ENCODE measurements around the gene CTNNA3.

CTNNA3 gene

GRCh38 chr10:66295602-66296001 lies 1400.4 kb downstream of the CTNNA3 start:
- DNase-seq (ENCODE audit: low read depth), result no peak
- TF ChIP-seq CTCF (conservative IDR thresholded peaks at IDR 0.05; ENCODE audit: low read depth, low read length), result no peak
- H3K4me3 ChIP-seq (ENCODE audit: low read length), result no peak overlapping the region

- no peak for TF ChIP-seq CTCF (conservative IDR thresholded peaks at IDR 0.05; ENCODE audit: low read depth, low read length)
- no peak for DNase-seq (ENCODE audit: low read depth)
- no peak overlapping the region for H3K4me3 ChIP-seq (ENCODE audit: low read length)
These were observed 1401.5 kb downstream of the CTNNA3 start for GRCh38 chr10:66294538-66294937.

- no peak for DNase-seq (ENCODE audit: low read depth)
- no peak overlapping the region for H3K4me3 ChIP-seq (ENCODE audit: low read length)
- no peak for TF ChIP-seq CTCF (conservative IDR thresholded peaks at IDR 0.05; ENCODE audit: low read depth, low read length)
These were observed 1403.1 kb downstream of the CTNNA3 start for GRCh38 chr10:66292922-66293321.

GRCh38 chr10:66292456-66292855 lies 1403.5 kb downstream of the CTNNA3 start:
- peak; percentile 55 for DNase-seq (ENCODE audit: low read depth)
- H3K4me3 ChIP-seq (ENCODE audit: low read length), result no peak overlapping the region
- TF ChIP-seq CTCF (conservative IDR thresholded peaks at IDR 0.05; ENCODE audit: low read depth, low read length), result no peak

GRCh38 chr10:66291133-66291532 lies 1404.9 kb downstream of the CTNNA3 start:
- H3K4me3 ChIP-seq (ENCODE audit: low read length), result no peak overlapping the region
- DNase-seq (ENCODE audit: low read depth), result no peak
- no peak for TF ChIP-seq CTCF (conservative IDR thresholded peaks at IDR 0.05; ENCODE audit: low read depth, low read length)

GRCh38 chr10:66284621-66285020 lies 1411.4 kb downstream of the CTNNA3 start:
- no peak for TF ChIP-seq CTCF (conservative IDR thresholded peaks at IDR 0.05; ENCODE audit: low read depth, low read length)

GRCh38 chr10:66283874-66284464 lies 1412.0 kb downstream of the CTNNA3 start:
- DNase-seq (ENCODE audit: low read depth), result no peak
- no peak overlapping the region for H3K4me3 ChIP-seq (ENCODE audit: low read length)
- TF ChIP-seq CTCF (conservative IDR thresholded peaks at IDR 0.05; ENCODE audit: low read depth, low read length), result no peak

More at GRCh38 chr10:66284621-66285020, 1411.4 kb downstream of the CTNNA3 start:
- DNase-seq (ENCODE audit: low read depth), result no peak
- no peak overlapping the region for H3K4me3 ChIP-seq (ENCODE audit: low read length)

Data from retinal pigment epithelial cell (primary cell).